ENCODE results near the gene RBM4B. TPM values are rescaled to one million over a fixed set of nuclear protein-coding genes. Genes with fewer than 3 reads are reported as not detected.

RBM4B gene
- polyA plus RNA-seq, 4 donors = 63.3 to 81.4 (median 63.9) TPM

DNA sequence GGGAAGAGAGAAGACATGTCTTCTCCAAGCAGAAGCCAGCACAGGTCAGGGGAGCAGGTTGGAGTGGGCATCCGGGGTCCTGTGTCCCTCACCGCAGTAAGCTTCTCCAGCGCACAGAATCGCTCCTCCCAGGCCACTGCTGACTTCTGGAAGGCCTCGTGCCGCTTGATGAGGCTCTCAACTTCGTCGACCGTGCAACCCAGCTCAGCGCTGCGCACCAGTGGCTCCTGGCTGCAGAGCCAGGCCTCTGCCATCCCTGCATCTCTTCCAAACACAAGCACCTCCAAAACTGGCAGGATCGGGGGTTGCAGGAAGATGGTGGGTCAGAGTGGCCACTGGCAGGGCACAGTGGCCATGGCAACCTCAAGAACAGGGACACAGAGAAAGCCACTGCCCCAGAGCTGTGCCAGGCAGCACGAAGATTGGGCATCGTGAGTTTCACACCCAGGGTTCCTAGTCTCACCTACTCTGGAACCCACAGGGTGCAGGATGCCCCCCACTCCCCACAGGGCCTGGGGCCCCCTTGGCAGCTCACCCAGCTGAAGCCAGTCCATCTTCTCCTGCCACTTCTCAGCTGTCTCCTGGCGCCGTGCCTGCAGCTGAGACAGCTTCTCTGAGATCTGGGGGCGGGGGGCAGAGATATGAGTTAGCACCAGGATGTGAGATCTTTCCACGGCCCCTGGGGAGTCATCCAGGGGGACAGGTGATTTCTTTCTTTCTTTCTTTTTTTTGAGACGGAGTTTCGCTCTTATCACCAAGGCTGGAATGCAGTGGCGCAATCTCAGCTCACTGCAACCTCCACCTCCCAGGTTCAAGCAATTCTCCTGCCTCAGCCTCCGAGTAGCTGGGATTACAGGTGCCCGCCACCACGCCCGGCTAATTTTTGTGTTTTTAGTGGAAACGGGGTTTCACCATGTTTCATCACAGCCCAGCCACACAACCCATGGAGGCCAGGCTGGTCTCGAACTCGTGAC lies 11.2 kb upstream of the RBM4B start:
- no peak for DNase-seq (ENCODE audit: low read depth in 4 of 4, low spot score in 3 of 4)

DNA sequence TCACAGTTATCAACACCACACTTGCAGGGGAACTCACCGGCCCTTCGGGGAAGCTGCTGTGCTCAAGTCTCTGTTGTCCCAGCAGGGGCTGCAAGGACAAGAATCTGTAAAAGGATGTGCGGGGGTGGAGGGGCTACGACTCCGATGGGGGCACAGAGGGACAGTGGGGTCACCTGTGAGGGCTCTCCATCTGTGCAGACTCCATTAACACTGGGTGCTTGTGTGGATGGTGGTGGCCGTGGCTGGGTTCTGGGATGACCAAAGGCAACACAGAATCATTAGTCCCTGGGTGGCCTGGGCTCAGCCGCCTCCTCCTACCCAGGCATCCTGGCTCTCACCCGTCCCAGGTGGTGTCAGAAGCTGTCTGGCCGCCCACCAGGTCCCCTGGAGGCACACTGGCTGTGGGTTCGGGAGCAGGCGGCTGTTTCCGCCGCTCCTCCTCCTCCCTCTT lies 10.2 kb upstream of the RBM4B start:
- DNase-seq (ENCODE audit: low read depth in 4 of 4, low spot score in 3 of 4) = no peak

DNA sequence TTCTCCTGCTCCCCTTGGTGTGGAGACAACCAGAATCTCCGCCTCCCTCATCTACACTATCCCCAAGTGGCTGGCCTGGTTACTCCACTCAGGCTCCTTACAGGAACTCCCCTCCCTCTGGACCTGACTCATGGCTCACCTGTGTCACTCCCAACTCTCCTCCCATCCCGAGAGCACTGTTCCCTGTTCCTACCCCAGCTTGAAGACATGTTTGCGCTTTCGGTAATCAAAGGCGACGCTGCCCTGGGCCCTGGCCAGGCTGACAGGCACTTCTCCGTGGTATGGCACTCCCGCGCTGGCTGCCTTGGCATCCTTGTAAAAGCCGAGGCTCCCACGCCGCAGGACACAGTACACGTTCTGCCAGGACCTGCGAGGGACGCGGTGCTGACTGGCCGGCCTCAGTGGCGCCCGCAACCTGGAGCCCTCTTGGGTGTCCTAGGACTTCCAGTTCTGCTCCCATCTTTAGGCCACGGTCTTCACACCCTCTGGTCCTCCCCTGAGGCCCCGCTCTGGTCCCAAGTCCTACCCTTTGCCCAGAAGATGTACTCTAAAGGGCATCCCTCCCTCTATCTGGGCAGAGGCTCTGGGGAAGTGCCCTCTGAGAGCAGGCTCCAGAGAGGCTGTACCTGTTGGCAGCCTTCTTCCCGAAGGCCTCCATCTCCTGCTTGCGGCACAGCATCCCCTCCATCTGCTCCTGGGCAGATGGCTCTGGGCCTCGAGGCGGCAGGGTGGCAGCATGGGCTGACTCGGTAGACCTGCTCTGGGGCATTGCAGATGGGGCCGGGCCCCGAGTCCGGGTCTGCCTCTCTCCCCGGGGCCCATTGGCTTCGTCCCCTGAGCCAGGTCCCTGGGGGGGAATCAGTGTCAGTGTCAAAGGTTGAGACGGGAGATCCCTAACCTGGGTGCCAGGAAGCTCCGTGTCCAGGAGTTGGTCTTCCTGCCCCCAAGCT lies 9.4 kb upstream of the RBM4B start:
- no peak for DNase-seq (ENCODE audit: low read depth in 4 of 4, low spot score in 3 of 4)

DNA sequence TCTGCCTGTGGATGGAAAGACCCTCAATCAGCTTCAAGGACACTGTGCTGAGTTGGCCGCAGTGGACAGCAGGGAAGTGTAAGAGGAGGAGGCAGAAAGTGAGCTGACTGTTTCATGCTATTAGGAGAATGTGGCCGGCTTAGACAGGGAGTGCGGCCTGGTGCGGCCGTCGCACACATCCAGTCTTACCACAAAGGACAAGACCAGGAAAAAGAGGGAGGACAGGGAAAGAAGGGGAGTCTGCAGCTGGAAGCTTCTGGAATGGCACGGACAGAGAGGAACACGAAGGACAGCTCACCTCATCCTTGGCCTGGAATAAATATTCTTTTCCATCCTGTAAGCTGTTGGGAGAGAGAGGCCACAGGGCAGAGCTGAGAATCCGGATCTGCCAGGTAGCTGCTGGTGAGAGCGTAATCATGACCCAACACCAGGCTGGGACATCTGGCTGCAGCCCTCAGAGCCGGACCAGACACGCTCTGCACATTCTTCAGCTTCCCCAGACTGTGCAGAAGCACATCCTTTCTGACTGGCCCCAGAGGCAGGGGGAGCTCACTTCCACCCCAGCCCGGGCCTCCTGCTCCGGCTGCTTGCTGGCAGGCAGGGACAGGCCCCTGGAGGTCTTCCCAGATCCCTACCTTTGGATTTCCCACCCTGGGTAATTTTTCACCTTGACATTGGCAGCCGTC lies 8.6 kb upstream of the RBM4B start:
- no peak for DNase-seq (ENCODE audit: low read depth in 4 of 4, low spot score in 3 of 4)

DNA sequence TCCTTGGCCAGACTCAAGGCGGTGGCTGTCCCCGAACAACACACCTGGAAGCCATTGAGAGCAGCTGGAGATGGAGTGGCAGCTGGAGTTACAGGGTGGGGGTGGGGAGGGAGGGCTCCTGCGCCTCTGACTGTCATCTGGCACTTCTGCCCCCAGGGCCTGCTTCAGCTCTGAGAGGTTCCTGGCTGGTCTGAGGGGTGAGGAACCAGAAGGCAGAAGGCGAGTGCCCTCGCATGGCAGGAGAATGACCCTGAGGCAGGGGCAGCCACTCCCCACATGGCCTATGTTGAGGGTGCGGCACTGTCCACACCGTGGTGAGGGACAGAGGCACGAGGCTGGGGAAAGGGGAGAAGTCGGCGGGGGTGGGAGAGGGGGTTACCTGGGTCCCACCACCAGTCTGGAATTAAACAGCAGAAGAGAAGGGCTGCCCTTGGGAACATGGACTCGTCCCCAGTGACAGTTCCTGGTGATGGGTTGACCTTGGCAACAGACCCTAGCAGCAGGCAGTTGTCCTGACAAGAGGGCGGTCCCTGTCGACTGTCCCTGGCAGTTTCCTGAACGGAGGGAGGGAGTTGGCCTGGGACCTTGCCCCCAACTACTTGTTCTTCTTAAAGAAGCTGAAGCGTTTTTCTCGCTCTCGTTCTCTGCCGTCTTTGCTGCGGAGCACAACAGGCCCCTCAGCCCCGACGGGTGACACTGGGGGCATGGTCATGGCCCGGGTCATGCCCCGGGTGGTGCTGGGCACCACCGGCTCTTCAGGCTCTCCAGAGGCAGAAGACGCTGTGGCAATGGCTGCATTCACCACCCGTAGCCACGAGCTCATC lies 7.8 kb upstream of the RBM4B start:
- DNase-seq (ENCODE audit: low read depth in 4 of 4, low spot score in 3 of 4) = no peak

DNA sequence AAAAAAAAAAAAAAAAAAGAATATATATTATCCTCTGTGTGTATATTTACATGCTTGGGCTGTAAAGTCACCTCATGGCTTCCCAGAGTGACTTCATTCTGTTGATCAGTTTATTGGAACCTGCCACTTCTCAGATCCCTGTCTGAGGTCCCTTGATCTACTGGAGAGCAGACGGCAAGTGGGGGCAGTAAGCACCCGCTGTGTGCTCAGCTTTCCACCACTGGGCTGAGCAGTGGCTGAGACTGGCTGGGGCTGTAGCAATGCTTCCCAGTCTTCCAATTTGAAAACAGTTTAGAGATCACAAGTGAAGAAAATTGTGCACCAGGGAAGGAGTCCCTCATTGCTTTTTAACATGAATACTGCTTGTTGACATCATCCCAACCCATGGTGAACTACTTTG lies 6.9 kb upstream of the RBM4B start:
- no peak for DNase-seq (ENCODE audit: low read depth in 4 of 4, low spot score in 3 of 4)

DNA sequence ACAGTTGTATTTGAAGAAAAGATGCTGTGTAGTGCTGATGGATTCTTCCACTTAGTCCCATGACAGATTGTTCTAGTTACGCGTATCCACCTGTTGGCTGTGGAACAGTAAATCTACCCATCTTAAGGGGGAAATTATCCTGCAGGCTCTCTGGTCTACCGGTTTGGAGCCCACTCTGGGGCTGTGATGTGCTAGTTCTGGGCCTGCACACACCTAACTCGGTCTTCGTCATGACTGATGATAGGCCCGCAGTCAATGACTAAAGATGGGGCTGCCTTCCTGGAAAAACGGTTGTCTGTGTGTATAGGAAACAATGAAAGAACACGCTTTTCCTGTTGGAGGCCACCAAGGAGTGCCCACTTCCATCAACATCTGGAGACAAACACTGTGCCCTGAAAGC lies 6.2 kb upstream of the RBM4B start:
- no peak for DNase-seq (ENCODE audit: low read depth in 4 of 4, low spot score in 3 of 4)

DNA sequence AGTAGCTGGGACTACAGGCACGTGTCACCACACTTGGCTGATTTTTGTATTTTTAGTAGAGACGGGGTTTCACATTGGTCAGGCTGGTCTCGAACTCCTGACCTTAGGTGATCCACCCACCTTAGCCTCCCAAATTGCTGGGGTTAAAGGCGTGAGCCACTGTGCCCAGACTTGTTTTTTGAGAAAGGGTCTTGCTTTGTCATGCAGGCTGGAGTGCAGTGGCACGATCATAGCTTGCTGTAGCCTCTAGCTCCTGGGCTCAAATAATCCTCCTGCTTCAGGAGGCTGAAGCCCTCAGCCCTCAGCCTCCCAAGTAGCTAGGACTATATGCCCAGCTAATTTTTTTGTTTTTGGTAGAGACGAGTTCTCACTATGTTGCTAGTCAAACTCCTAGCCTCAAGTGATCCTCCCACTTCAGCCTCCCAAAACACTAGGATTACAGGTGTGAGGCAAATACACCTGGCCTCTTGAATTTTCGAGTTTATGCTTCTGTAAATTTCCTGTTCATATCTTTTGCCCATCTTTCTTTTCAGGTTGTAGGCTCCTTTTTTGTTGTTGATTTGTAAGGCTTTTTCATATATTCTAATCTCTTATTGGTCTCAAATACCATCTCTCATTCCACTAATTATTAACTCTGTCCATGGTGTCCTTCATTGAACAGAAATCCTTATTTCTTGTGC lies 3.4 kb upstream of the RBM4B start:
- no peak for DNase-seq (ENCODE audit: low read depth in 4 of 4, low spot score in 3 of 4)

DNA sequence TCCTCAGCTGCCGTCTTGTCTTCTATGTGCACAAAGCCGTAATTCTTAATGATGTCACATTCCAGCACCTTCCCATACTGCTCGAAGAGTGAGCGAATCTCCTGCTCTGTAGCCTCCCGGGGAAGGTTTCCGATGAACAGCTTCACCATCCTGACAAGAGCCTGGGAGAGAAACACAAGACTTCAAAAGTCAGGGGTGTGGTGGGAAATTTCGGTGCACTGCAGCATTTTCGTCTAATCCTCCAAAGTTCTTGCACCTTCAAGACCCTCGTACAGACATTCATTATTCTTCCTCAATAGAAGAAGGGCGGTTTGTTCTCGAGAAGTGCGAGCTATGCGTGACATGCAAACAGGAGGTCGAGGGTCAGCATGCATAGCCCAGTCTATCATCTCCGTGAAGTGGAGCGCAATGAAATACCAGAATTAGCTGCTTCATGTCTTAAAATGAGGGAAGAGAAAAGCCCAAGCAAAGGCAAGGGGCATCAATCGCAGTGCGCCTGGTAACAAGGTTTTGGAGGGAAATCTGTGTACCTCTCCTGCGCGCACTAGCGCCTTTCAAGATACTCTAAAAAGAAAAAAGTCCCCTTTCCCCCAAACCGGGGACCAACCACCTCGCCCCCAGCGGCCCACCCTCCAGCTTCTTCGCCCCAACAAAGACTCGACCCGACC lies 622 bp downstream of the RBM4B start:
- peak in 3 of 4 donors; percentile 0 to 21 (median 4) for DNase-seq (ENCODE audit: low read depth in 4 of 4, low spot score in 3 of 4)

DNA sequence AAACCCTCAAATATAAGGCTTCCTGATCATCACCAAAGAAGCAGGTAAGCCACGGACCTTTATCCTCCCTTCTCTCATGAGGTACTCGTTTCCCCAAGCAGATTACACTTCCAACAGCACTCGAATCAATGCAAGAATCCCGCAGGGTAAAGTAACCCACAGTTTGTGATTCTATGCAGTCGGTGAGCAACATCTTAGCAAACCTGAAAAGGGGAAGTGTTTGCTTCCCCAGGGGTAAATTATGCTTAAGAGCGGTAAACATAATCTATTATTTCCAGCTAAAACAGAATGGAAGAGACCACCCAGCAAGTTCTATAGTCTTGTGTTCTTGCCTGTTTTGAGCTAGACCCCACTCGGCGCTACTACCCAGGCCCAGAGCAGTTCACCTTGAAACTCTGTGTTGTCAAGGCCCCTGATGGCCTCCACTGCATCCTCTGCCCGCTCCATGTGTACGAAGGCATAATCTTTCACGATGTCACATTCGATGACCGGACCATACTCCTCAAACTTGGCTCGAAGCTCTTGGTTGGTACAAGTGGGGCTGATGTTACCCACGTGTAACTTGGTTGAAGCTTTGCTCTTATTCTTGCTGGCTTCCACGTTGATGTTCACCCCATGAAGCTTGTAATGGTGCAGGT lies 1.3 kb downstream of the RBM4B start:
- DNase-seq (ENCODE audit: low read depth in 4 of 4, low spot score in 3 of 4) = no peak

DNA sequence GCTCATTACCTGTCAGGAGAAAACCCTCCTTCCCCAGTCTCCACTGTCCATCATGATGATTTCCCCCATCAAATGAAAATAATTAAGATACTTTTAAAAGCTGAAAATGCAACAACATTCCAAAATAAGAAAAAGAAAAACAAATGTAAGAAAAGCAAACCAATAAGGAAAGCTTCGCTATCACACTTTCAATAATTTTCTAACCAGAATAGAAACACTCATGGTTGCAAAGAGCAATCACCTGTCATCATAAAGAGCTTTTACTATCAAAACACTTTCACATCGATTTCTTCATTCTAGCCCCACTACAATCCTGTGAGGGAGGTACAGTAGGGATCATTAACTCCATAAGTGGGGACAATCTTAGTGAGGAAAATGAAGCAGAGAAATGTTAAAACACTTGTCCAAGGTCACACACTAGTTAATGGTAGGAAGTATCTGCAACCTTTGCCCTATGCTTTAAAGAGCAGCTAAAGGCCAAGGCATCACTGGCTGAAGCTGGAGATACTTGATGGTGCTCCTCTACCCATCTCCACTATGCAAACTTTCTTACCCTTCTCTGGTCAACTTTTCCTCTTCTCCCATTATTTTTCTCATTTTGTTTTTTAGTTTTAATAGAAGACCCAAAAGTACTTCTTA lies 2.6 kb downstream of the RBM4B start:
- DNase-seq (ENCODE audit: low read depth in 4 of 4, low spot score in 3 of 4) = no peak

DNA sequence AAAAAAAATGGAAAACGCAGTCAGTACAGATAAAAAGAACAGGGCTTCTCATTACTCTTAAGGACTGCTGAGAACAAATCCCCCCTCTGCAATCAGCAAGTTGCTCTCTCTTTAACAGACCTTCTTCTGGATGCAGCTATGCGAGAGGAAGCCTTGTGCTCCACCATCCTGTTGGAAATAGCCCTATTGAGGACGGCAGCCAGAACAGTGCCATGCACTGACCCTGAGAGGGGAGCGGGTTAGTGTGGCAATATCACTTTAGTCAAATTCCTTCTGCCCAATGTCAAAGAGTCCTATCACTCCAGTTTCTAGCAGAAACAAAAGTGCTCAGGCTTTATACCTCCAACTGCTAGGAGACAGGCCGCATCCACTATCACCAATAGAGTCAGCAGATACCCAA lies 6.9 kb downstream of the RBM4B start:
- DNase-seq (ENCODE audit: low read depth in 4 of 4, low spot score in 3 of 4) = no peak

DNA sequence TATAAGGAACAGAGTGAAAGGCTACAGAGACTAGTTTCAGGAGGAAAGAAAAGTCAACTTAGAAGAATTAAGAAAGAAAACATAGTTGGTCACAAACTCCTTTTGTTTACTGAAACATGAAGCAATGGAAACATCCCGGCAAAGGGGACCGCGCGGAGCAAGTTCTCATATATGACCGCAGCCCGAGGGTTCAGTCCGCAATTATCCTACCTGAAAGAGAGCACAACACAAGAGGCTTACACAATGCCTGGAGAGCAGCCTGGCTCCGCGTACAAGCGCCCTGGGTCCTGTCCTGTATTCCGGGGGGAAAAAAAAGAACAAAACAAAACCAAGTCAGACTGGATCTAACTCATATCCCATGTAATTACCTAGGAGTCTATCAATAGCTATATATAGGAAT lies 12.3 kb downstream of the RBM4B start:
- no peak for DNase-seq (ENCODE audit: low read depth in 4 of 4, low spot score in 3 of 4)

DNA sequence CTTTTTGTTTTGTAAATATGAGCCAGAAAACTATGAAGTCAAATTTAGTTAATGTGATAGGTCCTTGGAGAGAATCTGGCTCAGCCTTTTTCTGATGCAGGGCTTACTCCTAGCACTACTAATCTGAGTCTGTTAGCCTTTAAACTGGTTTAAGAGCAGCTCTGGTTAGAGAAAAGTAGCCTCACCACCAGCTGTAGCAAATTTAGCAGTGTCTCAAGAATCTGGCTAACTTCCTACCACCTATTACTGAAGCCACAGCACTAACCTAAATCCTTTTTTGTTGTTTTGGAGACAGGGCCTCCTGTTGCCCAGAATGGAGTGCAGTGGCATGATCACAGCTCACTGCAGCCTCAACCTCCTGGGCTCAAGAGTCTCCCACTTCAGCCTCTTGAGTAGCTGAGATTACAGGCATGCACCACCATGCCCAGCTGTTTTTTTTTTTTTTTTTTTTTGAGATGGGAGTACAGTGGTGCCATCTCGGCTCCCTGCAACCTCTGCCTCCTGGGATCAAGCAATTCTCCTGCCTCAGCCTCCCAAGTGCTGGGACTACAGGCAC lies 13.9 kb downstream of the RBM4B start:
- no peak for DNase-seq (ENCODE audit: low read depth in 4 of 4, low spot score in 3 of 4)

DNA sequence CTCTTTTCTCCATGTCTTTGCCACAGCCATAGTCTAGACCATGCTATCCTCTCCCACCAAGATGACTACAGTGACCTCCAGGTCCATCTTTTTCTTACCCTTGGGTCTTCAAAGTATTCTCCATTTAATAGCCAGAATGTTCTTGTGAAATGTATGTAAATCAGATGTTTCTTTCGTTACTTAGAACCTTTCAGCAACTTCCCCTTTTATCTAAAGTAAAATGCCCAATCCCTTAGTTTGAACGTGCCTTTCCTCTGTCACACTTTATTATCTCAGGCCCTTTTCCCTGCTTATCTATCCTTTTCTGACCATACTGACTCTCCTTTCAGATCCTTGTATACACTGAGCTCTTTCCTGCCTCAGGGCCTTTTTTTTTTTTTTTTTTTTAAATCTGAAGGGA lies 17.9 kb downstream of the RBM4B start:
- DNase-seq (ENCODE audit: low read depth in 4 of 4, low spot score in 3 of 4) = no peak

DNA sequence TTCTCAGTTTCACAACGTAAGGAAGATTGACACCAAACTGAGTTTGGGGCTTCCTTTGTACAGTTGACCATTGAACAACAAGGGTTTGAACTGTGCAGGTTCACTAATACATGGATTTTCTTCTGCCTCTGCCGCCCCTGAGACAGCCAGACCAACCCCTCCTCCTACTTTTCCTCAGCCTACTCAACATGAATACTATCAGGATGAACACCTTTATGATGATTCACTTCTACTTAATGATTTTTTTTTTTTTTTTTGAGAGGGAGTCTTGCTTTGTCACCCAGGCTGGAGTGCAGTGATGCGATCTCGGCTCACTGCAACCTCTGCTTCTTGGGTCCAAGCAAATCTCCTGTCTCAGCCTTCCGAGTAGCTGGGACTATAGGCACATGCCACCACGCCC lies 24.6 kb downstream of the RBM4B start:
- no peak for DNase-seq (ENCODE audit: low read depth in 4 of 4, low spot score in 3 of 4)

DNA sequence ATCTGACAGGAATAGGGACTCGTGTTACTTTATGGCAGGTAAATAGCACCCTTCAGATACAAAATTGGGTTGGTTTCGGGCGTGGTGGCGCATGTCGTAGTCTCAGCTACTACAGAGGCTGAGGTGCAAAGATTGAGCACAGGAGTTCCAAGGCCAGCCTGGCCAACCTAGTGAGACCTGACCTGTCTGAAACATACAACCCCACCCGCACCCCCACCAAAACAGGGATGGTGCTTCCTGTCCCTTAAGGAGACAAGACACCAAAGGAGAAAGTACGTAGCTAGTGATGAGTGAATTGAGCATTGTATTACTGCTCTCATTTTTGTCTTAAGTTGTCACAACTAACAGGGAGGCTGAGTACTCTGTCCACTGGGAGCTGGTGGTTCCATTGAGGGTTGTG lies 25.0 kb downstream of the RBM4B start:
- no peak for DNase-seq (ENCODE audit: low read depth in 4 of 4, low spot score in 3 of 4)

DNA sequence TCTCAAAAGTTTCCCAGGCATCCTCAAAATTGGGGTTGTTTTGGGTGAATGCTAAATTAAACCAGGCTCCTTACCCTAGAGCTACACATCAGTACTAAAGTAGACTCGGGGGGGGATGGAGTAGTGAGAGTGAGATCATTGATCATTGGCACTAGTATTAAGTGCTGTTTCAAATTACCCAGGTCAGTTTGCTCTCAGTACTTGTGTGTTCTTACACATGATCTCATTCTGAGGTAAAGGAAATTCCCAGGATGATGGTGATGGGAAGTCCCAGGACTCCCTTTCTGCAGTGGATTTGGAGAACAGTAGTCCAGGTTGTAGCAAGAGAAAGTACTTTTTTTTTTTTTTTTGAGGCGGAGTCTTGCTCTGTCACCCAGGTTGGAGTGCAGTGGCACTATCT lies 26.7 kb downstream of the RBM4B start:
- no peak for DNase-seq (ENCODE audit: low read depth in 4 of 4, low spot score in 3 of 4)

All from left renal pelvis (tissue), 4 donors.